ENCODE results near the gene NME9.

DNA sequence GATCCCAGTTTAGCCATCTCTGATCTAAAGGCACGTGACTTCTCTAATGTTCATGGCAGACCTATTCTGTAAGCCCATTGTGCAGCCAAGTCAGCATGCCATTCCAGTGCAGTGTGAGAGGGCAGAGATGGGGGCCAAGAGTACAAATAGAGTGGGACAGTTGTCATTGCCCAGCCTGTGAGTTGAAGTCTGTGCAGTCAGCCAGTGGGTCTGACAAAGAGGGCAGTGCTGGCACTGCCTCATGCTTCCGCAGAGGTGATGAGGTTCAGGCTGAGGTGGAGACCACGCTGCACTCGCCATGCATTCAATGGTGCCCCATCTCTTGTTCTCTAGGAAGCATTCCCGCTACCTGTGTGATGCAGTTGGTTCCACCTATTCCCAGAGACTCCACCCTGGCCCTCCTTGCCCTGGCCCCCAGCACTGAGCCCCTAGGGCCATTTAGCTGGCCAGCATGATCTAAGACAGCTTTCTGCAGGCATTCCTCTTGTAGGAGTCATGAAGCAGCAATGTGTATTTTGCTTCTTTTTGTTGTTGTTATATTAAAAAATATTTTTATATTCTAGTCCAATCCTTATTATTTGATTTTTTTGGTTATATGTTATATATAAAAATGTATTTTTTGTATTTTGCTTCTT is 22.4 kb upstream of the NME9 start:
- TF ChIP-seq POLR2A (IDR thresholded peaks at IDR 0.05; ENCODE audit: low read depth, low read length), result no peak
- no peak for TF ChIP-seq TAF1 (IDR thresholded peaks at IDR 0.05; ENCODE audit: low read depth, low read length)
- no peak for TF ChIP-seq POLR2AphosphoS5 (IDR thresholded peaks at IDR 0.05; ENCODE audit: low read depth, low read length)
- TF ChIP-seq SPI1 (IDR thresholded peaks at IDR 0.05; ENCODE audit: low read depth, low read length), result no peak
- no peak for TF ChIP-seq PAX5 (IDR thresholded peaks at IDR 0.05; ENCODE audit: insufficient read depth, low read length, severe bottlenecking)
- TF ChIP-seq POU2F2 (IDR thresholded peaks at IDR 0.05; ENCODE audit: low read depth, low read length), result no peak
